GM19395 (cell line): ENCODE results near the gene RDM1.

Source experiments
- ATAC-seq: cut with Tn5 transposase; IDR thresholded peaks from one replicate; pipeline ENCODE4 v1.9.1; 2021; ENCODE audit warnings: mild to moderate bottlenecking, moderate library complexity; ENCODE audit not compliant: unreplicated experiment

The RDM1 gene

DNA sequence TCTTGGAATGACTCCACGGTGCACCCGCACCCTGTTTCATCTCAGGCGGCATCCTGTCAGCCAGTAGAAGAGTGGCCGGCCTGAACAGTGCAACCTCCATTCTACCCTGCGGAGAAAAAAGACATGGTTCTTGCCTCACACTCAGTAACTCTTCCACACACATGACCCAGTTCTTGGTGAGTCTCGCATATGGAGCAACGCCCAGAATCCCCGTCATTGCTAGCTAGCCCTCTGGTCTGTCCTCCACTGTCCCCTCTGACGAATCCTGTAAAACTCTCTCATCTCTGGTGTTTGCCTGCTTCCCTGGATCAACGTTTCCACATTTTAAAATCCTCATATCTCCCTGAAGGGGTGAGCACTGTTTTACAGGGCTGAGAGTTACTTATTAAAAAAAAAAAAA is 4.2 kb upstream of the RDM1 start:
- no peak for ATAC-seq

DNA sequence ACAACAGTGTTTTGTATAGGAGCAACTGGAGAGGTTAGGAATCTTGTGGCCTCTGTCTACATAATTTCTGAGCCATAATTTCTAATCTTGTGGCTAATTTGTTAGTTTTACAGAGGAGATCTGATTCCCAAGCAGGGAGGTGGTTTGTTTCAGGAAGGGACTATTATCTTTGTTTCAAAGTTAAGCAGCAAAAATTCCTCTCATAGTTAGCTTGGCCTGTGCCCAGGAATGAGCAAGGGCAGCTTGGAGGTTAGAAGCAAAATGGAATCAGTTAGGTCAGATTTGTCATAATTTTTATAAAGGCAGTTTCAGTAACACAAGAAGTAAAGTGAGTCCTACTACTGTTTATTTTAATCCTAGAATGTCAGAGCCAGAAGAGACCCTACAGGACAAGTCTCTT is 2.0 kb upstream of the RDM1 start:
- ATAC-seq: no peak

DNA sequence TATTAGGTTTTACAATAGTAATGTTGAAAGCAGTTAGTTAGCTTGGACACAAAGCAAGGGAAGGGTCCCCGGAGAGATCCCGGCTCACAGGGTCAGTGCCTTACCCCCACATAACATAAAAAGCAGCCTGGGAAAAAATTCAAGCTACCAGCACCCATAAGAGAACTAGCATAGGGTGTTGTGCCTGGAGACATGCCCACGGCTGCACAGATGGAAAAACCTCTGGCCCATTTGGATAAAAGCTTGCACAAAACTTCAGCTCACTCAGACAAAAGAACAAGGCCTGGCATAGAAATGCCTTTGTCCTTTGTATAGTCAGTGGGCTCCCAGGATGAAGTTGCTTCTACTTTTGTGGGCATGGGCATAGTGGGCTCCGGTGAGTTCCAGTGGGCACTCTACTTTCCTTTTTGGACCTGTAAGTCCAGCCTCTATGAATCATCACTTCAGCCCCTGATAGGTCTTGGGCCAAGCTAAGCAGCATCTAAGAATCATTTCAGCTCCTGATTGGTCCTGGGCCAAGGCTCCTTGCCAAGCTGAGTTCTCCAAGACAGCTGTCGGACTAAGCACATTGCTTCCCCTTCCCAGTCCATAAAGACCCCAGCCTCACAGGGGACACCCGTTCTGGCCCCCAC is 1.3 kb upstream of the RDM1 start:
- ATAC-seq: no peak

DNA sequence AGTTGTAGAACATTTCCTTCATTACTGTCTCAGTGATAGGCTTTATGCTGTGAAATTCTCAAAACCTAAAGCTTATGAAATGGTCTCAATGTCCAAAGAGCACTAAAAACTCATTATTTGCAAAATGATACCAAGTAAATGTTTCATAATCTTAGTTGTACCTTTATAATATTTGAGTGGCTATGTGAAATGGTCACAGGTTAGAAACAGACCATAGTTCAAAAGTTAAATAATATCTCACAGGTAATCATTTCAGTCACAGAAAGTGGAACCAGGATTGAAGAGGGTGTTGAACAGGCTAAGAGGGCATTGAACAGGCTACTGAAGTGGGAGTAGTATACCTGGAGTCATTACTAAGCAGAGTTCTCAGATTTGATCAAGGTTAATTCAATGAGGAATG is 2.9 kb downstream of the RDM1 start:
- no peak for ATAC-seq

DNA sequence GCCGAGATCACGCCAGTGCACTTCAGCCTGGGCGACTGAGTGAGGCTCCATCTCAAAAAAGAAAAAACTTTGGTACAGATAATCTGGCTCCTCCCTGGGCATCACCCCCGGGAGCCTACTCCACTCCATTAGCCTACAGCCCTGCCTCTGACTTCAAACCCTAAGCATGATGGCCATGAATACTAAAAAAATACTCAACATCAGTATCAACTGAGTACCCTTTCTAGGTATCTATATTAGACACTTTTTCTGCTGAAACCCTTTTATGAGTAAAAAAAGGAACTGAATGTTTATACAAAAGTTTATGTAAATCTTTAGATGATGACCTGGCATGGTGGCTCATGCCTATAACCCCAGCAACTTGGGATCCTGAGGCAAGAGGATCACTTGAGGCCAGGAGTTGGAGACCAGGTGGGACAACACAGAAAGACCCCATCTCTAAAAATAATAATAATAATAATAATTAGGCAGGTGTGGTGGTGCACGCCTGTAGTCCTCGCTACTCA is 6.9 kb downstream of the RDM1 start:
- no peak for ATAC-seq

DNA sequence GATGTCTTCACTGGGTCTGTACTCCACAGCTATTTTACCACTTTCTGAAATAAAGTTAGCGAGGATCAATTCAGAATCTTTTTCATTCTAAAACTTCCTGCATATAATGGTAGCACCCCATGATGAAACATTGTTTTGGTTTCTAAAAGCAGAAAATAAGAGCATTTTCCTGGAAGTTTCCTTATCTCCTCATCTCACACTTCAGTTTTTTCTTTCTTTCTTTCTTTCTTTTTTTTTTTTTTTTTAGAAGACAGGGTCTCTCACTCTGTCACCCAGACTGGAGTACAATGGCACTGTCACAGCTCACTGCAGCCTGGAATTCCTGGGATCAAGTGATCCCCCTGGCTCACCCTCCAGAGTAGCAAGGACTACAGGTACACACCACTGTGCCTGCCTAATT is 10.3 kb downstream of the RDM1 start:
- ATAC-seq: no peak

DNA sequence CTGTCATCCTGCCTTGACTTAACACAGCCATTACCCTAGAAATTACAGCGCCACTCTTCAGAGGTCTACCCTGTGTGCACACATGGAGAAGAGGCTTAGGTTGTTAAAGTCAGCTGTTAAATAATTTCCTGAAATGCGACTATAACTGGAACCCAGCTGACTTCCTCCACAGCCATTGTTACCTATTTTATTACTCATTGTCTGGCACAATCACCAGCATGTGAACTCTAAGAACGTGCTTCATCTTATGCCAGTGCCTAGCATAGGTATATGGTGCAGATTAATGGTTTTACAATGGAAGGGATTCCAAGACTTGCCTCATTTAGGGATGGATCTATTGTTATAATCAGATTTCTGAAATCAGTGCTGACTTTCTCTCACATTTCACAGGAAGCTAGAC is 11.9 kb downstream of the RDM1 start:
- no peak for ATAC-seq

DNA sequence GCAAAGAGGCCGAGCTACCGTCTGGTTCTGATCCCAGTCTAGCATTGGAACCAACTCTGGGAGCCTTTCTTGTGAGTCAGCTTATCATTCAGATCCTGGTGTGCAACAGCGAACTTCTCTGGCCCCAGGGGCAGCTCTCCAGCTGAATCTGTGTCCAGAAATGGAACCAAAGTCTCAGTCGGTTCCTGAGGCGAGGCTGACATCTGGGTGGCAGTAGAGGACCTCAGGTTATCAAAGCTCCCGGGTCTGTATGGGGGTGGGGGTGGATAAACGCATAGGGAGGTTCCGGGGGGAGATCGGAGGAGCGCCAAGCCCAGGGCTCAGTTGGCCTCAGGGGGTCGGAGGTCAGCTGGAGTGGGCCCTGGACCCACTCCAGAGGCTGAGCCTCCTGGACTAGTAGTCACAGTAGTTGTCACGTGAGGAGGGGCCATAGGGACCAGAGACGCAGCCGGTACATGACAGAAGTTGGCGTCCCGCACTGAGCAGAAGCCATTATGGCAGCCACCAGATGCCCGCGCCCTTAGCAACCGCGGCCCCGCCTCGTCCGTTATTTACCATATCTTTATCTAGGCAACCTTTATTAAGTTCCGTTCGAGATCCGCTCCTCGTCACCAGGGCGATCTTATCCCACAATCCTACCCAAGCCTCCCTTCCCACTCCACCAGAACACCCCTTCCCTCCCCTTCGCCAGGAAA is 12.9 kb downstream of the RDM1 start:
- ATAC-seq: no peak

DNA sequence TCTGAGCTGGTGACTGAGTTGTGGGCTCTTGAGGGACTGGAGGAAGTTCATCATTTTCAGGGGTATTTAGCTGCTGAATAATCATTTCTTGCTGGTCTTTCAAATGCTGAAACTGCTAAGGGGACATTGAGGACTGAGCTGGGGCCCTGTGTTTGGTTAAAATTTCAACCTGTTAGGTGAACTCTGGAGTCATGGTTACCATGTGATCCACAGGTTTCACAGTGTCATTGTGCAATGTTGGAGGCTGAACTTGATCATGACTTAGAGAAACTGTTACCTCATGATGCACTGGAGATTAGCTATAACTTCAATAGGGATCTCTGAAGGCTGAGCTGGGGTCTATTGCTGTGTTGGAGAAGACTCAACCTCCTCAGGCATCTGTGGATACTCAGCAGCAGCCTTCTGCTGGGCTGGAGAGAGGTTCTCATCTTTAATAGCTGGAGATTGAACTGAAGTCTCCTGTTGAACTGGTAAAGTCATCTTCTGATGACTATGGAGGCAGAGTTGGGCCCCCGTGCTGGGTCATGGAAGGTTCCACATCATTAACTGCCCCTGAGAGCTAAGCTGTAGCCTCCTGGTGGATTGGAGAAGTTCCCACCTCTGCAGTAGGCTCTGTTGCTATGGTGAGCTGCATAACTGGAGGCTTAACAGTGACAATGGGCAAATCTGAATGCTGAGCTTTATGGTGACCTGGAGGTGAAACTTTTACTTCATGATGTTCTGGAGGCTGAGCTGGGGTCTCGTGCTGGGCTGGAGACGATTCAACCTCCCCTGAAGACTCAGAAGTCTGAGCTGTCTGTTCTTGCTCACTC is 15.2 kb downstream of the RDM1 start:
- no peak for ATAC-seq

DNA sequence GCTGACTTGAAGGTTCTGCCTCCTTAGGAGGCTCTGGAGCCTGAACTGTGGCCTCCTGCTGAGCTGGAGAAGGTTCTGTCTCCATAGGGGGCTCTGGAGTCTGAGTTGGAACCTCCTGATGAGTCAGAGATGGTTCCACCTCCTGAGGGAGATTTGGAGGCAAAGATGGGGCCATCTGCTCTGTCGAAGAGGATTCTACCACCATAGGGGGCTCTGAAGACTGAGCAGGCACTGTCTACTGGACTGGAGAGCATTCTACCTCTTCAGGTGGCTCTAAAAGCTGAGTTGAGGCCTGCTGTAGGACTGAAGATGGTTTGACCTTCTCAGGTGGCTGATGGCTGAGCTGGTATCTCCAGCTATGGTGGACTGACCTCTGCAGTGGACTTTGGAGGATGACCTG is 16.2 kb downstream of the RDM1 start:
- ATAC-seq: no peak

DNA sequence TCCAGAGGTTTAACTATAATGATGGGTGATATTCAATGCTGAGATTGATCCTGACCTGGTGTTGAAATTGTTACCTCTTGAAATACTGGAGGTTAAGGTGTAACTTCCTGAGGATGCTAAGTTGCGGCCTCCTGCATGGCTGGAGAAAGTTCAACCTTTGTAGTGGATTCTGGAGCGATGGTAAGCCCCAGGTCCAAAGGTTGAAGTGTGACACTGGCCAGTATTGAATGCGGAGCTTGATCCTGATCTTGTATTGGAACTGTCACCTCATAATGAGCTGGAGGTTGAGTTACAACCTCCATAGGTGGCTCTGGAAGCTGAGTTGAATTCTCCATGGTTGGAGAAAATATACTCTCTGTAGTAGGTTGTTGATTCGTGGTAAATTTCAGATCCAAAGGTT is 17.0 kb downstream of the RDM1 start:
- no peak for ATAC-seq

DNA sequence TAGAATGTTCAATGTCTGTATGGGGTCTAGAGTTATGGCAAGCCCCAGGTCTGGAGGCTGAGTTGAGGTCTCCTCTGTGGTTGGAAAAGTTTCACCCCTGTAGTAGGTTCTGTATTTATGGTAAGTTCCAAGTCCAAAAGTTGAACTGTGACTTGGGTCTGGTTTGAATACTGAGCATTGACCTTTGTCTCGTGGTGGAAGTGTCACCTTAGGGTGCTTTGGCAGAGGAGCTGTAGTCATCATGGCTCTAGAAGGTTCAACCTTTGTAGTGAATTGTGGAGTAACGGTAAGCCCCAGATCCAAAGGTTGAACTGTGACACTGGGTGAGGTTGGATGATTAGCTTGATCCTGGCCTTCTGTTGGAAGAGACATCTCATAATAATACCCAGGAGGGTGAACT is 17.6 kb downstream of the RDM1 start:
- no peak for ATAC-seq

DNA sequence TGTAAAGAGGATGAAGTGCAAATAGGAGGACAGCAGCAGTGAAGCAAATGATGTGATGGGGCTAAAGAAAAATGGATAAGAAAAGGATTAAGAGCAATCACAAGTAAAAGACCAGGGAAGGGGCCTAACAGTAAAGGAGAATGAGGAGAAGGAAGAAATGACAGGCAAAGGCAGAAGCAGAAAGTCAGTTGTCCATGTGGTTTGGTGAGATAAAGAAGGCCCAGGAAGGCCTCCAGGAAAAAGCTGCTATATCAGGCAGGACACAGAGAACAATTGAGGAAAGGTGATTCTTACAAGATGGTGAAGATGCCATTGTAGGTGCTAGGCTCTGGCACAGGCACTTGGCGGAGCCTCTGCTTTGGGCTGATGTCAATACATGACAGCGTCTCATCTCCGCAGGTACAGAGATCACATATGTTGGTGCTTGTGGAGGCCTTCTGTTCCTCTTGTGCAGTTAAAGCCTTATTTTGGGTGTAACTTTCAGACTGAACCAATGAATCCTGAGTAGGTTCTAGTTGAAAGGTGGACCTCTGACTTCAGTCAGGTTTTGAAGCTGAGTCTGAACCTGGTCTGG is 18.1 kb downstream of the RDM1 start:
- ATAC-seq: no peak

DNA sequence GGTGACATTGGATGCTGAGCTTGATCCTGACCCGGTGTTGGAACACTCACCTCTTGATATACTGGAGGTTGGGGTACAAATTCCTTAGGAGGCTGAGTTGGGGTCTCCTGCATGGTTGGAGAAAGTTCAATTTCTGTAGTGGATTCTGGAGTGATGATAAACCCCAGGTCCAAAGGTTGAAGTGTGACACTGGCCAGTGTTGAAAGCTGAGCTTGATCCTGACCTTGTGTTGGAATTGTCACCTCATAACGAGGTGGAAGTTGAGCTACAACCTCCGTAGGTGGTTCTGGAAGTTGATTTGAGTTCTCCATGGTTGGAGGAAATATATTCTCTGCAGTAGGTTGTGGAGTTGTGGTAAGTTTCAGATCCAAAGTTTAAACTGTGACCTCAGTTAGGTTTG is 21.2 kb downstream of the RDM1 start:
- no peak for ATAC-seq

DNA sequence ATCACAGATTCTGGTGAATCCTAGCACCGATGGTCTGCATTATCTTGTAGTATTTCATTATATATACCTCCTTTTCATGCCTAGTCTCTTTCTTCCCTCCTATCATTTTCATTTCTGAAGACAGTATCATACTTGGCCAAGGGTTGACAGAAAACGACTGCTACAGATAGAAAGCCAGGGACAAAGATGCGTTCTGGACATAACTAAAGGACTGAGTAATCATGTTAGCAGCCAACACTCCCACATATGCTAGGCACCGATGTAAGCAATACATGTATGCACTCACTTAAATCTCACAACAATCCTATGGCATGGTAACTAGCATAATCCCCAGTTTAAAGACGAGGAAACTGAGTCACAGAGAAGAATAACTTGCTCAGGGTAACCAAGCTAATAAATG is 22.9 kb downstream of the RDM1 start:
- no peak for ATAC-seq

DNA sequence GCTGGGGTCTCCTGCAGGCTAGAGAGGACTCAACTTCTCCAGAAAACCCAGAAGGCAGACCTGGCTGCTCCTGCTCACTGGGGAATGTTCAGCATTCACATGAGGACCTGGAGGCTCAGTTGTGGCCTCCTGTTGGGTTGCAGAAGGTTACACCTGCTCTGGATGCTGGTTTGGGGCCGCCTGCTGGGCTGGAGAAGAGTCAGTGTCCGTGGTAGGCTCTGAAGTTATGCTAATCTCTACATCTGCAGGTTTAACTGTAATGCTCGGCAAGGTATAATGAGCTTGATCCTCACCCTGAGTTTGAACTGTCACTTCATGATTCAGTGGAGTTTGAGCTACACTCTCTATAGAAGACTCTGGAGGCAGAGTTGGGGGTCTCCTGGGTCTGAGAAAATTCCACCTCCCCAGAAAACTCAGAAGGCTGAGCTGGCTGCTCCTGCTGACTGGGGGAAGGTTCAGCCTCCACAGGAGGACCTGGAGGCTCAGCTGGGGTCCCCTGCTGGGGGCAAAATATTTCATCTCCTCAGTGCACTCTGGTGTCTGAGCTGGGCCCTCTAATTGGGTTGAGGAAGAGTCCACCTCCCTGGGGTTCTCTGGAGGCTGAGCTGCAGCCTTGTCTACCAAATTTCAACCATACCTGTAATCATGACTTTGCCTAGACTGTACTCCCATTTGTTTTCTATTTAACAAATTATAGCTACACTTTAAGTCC is 23.5 kb downstream of the RDM1 start:
- ATAC-seq: no peak

DNA sequence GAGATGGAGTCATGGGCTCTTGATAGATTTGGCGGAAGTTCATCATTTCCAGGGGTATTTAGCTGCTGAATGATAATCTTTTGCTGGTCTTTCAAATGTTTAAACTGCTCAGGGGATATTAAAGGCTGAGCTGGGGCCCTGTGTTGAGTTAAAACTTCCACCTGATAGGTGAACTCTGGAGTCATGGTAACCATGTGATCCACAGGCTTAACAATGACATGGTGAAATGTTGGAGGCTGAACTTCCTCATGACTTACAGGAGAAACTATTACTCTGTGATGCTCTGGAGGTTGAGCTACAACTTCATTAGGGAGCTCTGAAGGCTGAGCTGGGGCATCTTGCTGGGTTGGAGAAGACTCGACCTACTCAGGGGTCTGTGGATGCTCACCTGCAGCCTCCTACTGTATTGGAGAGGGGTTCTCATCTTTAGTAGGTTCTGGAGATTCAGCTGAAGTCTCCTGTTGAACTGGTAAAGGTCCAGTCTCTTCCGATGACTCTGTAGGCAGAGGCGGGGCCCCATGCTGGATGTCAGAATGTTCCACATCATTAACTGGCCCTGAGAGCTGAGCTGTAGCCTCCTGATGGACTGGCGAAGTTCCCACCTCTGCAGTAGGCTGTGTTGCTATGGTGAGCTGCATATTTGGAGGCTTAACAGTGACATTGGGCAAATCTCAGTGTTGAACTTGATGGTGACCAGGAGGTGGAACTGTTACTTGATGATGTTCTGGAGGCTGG is 24.2 kb downstream of the RDM1 start:
- no peak for ATAC-seq

DNA sequence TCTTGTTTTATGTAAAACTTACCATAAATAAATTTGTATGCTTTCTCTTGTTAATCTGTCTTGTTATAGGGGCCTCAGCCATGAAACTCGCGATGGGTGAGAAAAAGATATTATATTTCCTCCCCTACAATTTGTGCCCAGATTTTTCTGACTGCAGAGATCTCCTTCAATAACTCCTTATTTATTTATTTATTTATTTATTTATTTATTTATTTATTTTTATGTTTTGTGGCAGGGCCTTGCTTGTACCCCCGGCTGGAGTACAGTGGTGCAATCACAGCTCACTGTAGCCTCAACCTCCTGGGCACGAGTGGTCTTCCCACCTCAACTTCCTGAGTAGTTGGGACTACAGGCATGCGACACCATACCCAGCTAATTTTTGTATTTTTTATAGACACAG is 27.1 kb downstream of the RDM1 start:
- no peak for ATAC-seq

DNA sequence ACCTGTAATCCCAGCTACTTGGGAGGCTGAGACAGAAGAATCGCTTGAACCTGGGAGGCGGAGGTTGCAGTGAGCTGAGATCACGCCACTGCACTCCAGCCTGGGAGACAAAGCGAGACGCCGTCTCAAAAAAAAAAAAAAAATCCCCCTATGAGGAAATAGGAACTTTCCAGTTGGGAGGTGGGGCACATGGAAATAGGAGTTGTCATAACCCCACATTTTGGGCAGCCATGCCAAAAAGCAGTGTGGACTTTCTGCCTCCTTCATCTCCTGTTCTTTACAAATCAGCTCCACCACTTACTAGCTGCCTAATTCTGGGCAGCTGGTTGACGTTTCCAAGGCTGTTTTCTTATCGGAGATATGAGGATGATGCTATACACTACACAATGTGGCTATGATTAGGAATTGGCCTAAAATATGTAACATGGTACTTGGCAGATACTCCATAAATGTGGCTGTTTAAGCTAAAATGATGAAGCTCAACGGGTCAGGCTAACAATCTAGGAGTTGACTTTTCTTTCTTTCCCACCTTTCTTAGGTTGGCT is 28.9 kb downstream of the RDM1 start:
- no peak for ATAC-seq
